Right atrium auricular region (tissue), 2 donors: ENCODE results near the gene PSKH1. TPM values are rescaled to one million over a fixed set of nuclear protein-coding genes. Genes with fewer than 3 reads are reported as not detected.

Experiments
- DNase-seq: peaks from one replicate; pipeline ENCODE4 v3.0.0-alpha.2; 2019; ENCODE audit warnings: low spot score
- H3K27ac ChIP-seq, 2 donors: fragments of 200-600 bp; sonication (generic); 1 replicate in 1 of 2; 2 replicates in 1 of 2; pipeline ENCODE4 v1.5.1; 2016 to 2019
- H3K27me3 ChIP-seq, 2 donors: fragments of 200-600 bp; sonication (generic); one replicate each; pipeline versions ENCODE4 v1.5.1 to v1.6.0; 2017 to 2019
- H3K36me3 ChIP-seq: fragments of 200-600 bp; sonication (generic); one replicate; pipeline ENCODE4 v1.5.1; 2016
- H3K4me1 ChIP-seq, 2 donors: fragments of 200-600 bp; sonication (generic); one replicate each; pipeline versions ENCODE4 v1.5.1 to v1.6.0; 2017 to 2019
- H3K4me3 ChIP-seq, 2 donors: fragments of 200-600 bp; sonication (generic); 1 replicate in 1 of 2; 2 replicates in 1 of 2; pipeline ENCODE4 v1.5.1; 2017 to 2019; ENCODE audit warnings: mild to moderate bottlenecking in 1 of 2, moderate library complexity in 1 of 2
- H3K9me3 ChIP-seq, 2 donors: fragments of 200-600 bp; sonication (generic); one replicate each; pipeline ENCODE4 v1.5.1; 2019
- CTCF ChIP-seq, 2 donors: fragments of 200-600 bp; sonication (generic); IDR thresholded peaks; one replicate each; pipeline ENCODE4 v1.5.1; 2019; ENCODE audit warnings: antibody characterized with exemption in 2 of 2
- total RNA-seq, 2 donors: library from RNA; depleted of rRNA; stranded (reverse); fragments of >200 nt; gene quantifications; one replicate each; pipeline ENCODE4 v1.1.0, GENCODE V29; 2016

PSKH1 gene
- 10 to 100 TPM; 18.4 to 23.2 TPM for total RNA-seq

- Histone ChIP-seq H3K4me1 (peaks cover 0 to 39% of the 10 kb centered on the region in 2 donors), H3K36me3 (no peaks in the 10 kb centered on the region)
Observed at GRCh38 chr16:67892899-67893742, at the start of gene PSKH1. PSKH1 (plus strand) TSS chr16:67893254; CDS start chr16:67908750, 15,496 bp downstream.

GRCh38 chr16:67843343-67843765 is 49.7 kb upstream of the PSKH1 start:
- H3K27me3 ChIP-seq = no peaks in the 10 kb centered on the region
- H3K36me3 ChIP-seq = no peaks in the 10 kb centered on the region
- no peak for DNase-seq
- peaks cover 0 to 55% of the 10 kb centered on the region in 2 donors for H3K4me1 ChIP-seq
- no peaks in the 10 kb centered on the region for H3K9me3 ChIP-seq
- peak overlapping the region; percentile 99 to 100 for H3K27ac ChIP-seq
- H3K4me3 ChIP-seq = peak overlapping the region; percentile 77 to 99
- no peak for TF ChIP-seq CTCF (IDR thresholded peaks at IDR 0.05)

More at GRCh38 chr16:67892899-67893742, at the start of gene PSKH1:
- peak within 1 kb of the TSS; percentile 82 to 99 for H3K4me3 ChIP-seq
- peak in 1 of 2 donors; percentile 10 for TF ChIP-seq CTCF (IDR thresholded peaks at IDR 0.05)
- H3K9me3 ChIP-seq = no peaks in the 10 kb centered on the region
- H3K27me3 ChIP-seq = no peaks in the 10 kb centered on the region
- DNase-seq = peak; percentile 97
- peak within 1 kb of the TSS; percentile 90 to 97 for H3K27ac ChIP-seq

- peaks cover 0 to 66% of the 10 kb centered on the region in 2 donors for H3K4me1 ChIP-seq
- H3K27ac ChIP-seq = peak overlapping the region; percentile 99 to 100
- TF ChIP-seq CTCF (IDR thresholded peaks at IDR 0.05) = no peak
- H3K4me3 ChIP-seq = no peak overlapping the region
- DNase-seq = no peak
- H3K36me3 ChIP-seq = no peaks in the 10 kb centered on the region
- no peaks in the 10 kb centered on the region for H3K27me3 ChIP-seq
- no peaks in the 10 kb centered on the region for H3K9me3 ChIP-seq
Observed at GRCh38 chr16:67844497-67844896, 48.6 kb upstream of the PSKH1 start.

- Histone ChIP-seq H3K36me3 (no peaks in the 10 kb centered on the region), H3K27ac (peak overlapping the region; percentile 95), H3K4me1 (peaks cover 0 to 66% of the 10 kb centered on the region in 2 donors), H3K27me3 (no peaks in the 10 kb centered on the region), H3K4me3 (peak overlapping the region; percentile 71 to 97), H3K9me3 (no peaks in the 10 kb centered on the region)
- no peak for TF ChIP-seq CTCF (IDR thresholded peaks at IDR 0.05)
- no peak for DNase-seq
Observed at GRCh38 chr16:67845291-67846062, 47.6 kb upstream of the PSKH1 start.

- Histone ChIP-seq H3K9me3 (no peaks in the 10 kb centered on the region), H3K27ac (peak overlapping the region; percentile 95), H3K4me3 (peak overlapping the region; percentile 71 to 97), H3K4me1 (peaks cover 0 to 66% of the 10 kb centered on the region in 2 donors), H3K27me3 (no peaks in the 10 kb centered on the region), H3K36me3 (no peaks in the 10 kb centered on the region)
- DNase-seq = no peak
- no peak for TF ChIP-seq CTCF (IDR thresholded peaks at IDR 0.05)
Observed at GRCh38 chr16:67846063-67846319, 47.1 kb upstream of the PSKH1 start.
